ENCODE data around the gene GSN.
"Not testable (repeated sequence)": the region's sequence is repeated elsewhere in the genome, so short reads cannot be mapped to it uniquely, and the experiment has no call there.

The GSN gene

DNA sequence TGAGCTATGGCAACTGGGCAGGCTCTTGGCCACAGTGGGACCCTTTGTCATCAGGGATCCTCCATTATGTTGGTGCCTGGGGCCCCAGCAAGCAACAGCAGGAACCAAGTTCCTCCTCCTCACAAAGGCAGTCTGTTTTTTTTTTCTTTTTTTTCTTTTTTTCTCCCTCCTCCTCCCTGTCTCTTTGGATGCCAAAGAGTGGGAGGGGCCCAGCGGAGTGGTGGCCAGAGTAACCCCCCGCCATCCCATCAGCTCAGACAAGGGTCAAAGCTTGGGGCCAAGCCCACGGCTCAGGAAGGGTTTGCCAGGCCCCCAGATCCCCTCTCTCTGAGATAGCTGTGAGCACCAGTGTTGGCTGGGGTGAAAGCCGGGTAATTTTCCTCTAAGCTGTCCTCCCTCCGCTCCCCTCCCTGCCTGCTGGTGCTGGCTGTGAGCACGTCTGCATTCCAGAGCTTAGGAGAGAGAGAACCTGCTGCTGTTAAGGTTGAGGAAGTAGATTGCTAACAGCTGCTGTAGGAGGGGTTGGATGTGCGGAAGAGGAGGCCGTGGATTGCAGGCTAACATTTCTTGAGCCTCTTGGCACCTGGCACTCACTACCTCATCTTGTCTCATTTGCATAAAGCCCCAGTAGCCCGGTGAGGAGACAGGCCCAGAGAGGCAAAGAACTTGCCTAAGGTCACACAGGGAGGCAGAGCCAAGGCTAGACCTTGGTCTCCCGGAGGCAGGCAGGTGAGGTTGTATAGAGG, 21.2 kb downstream of the GSN start:
- DNase-seq: no peak

DNA sequence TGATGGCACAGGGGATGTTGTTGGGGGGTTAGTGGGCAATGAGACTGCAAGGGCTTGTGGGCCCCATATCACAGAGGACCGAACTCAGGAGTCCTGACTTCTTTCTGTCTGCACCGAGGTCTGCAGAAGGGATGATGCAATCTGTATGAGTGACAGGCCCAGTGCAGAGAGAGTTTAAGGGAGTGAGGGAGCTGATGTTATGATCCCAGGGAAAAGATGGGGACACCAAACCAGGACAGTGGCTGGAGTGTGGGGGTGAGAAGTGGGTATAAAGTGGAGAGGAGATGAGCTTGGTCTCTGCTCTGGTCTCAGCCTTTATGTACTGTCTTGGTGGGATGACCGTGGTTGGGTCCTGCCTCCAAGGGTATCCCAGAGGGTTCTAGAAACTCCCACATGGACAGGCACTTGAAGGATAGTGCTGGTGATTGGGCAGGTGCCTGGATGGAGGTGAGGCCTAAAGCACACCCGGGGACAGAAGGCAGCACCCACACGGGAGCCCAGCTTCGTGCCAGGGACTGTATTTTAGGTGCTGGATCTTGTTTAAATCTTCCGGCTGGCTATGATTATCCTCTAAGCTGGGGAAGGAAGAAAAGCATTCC, 21.9 kb downstream of the GSN start:
- no peak for DNase-seq

DNA sequence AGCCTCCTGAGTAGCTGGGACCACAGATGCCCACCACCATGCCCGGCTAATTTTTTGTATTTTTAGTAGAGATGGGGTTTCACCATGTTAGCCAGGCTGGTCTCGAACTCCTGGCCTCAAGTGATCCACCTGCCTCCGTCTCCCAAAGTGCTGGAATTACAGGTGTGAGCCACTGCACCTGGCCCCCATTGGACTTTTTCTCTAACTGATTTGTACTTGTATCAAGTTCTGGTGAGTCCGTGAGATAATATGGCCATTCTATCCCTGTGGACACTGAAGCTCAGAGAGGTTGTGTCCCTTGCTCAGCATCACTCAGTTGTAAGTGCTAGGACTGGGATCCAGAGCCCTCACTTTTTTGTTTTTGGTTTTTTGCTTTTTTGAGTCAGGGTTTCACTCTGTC, 23.6 kb downstream of the GSN start:
- DNase-seq: not testable (repeated sequence)

DNA sequence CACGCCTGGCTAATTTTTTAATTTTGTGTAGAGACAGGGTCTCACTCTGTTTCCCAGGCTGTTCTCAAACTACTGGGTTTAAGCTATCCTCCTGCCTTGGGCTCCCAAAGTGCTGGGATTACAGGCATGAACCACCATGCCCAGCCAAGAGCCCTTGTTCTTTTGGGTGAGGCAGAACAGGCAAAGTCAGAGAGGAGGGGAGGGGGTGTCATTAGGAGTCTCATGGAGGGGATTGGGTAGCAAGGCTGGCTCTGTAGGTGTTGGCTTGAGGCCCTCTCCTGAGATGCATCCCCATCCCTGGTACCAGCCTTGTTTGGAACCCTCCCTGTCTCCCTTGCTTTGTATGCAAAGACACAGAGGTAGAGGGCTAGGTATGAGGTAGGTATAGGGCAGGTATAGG, 24.1 kb downstream of the GSN start:
- no peak for DNase-seq

DNA sequence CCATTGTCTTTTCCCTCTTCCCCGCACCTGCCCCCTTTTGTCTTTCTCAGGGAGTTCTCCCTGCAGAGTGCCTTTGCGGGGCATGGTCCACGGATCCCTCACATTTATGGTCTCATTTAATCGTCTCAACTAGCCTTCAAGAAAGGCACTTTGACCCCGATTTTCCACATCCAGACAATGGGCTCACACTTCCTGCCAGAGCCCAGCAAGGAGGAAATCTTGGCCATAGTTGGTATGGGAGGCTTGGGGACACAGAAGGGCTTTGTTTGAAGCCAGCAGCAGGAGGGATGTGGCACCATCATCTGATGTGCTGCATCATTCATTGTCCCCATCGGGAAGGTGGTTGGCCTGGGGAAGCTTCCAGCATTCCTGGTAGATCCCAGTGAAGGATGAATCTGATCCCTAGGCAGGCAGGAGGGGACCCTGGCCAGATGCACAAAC, 24.9 kb downstream of the GSN start:
- no peak for DNase-seq

DNA sequence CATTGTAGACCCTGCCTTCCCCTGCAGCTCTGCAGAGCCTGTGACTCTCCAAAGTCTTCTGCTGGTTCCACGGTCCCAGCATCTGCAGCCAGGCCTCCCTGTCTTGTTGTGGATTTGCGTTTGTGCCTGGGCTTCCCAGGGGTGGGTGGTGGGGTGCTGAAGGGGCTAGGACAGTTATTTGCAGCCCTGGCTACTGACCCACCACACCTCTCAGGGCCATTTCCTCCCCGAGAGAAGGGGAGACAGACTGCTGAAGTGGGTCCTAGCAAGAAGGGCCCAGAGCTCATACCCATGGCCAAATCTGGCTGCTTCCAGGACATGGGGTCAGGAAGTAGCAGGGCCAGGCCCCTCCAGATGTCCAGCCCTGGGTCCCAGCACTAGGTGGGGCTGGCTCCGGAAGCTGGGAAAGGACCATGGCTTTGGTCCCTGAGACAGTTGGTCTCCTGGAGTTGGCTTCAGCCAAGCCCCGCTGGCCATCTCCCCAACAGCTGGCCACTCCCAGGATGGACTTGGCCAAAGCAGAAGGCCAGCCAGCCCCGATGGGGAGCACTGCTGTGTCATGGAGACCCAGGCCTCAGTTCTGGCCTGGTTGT, 26.3 kb downstream of the GSN start:
- no peak for DNase-seq

DNA sequence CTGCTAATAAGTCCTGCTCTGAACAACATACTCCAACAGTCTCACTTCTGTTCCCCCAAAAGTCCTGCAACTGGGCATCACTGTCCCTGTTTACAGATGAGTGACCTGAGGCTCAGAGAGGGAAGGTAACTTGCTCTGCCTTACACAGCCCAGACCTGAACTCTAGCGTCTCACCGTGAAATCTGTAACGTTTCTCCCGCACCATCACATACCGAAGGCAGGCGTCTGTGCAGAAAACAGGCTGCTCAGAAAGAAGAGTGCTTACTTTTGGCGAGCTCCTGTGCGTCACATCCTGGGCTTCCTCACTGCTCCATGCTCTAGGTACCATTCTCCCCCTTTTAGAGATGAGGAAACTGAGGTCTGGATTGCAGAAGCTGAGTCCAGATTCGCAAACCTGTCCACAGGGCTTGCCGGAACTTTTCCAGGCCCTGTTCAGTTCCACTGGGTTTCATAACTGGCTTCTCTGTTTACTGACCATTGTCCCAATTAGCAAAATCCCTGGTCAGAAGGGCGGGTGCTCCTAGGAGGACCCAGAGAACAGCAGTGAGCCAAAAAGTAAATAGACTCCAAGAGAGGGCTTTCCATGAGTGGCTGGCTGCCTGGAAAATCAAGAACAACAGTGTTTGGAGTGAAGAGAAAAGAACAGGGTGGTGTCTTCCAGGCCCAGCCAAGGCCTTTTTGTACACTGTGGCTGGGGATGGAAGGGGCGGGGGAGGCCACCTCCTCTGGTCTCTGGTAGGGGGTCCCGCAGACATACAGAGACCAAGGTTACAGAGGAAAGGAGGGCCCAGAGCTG, 27.1 kb downstream of the GSN start:
- DNase-seq: no peak

DNA sequence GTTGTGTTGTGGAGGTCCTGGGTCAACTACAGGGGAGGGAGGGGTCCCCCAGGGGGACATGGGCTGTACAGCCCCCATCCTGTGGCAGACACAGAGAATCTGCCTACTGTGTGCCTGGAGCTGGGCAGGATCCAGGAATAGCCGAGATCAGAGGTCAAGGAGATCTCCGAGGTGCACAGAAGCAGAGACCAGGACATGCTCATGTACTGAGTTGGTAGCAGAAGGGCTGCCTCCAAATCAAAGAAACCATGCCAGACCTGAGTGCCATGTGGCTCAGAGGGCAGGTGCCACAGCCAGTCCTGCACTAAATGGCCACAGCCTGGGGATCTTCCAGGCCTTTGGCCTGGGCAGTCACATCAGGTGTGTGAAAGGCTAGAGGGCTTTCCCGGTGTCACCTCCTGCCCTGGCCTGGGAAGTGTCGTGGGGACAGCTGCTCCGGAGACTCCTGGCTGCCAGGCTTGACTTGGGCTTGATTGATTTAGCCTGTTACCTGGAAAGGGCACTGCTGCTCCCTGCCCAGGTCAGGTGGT, 27.8 kb downstream of the GSN start:
- DNase-seq: no peak

DNA sequence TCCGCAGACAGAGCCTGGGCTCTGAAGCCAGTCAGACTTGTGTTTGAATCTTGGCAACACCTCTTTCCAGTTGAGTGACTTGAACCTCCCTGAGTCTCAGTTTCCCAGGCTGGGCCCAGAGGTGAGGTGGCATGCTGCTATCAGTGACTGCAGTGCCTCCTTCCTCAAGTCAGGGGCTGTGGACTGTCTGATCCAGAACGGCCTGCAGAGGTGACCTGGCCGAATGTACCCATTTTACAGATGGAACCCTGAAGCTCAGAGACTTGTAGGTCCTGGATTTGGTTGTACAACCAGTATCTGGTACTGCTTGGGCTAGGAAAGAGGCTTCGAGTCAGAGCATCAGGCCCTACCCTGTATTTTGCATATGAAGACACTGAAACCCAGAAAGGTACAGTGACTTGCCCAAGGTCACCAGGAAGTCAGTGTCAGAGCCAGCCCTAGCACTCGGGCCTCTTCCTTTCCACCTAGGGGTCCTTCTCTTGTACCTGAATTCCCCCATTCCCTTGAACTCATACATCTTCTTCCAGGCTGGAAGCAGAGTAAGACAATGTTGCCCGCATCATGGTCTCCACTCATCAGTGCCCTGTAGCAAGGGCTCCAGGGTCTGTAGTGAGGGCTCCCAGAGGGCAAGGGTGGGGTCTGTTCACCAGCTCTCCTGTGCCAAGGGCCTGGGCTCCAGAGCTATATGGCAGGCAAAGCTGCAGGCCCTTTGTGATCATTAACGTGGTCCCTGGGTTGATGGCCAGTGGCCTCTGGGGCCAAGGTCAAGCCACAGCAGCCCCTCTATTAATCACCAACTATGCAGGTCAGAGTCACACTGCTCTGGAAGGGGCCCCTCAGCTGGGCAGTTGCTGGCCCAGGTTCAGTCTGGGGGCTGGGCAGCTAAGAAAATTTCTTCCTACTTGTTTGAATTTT, 28.5 kb downstream of the GSN start:
- DNase-seq: no peak

DNA sequence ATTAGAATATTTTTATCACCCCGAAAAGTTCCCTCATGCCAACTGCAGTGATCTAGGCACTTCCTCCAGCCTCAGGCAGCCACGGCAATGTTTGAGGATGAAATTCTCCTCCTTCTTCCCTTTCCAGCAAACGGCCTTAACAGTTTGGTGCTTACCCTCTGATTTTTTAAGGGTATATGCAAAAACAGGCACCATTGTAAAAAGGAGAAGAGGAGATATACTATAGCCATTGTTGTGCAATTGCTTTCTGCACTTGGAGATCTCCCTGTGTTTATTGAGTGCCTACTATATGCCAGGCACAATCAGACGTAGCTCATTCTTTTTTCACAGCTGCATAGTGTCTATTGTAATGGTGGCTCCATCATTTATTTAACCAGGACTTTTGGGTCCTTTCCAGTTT, 29.4 kb downstream of the GSN start:
- peak; percentile 35 for DNase-seq

DNA sequence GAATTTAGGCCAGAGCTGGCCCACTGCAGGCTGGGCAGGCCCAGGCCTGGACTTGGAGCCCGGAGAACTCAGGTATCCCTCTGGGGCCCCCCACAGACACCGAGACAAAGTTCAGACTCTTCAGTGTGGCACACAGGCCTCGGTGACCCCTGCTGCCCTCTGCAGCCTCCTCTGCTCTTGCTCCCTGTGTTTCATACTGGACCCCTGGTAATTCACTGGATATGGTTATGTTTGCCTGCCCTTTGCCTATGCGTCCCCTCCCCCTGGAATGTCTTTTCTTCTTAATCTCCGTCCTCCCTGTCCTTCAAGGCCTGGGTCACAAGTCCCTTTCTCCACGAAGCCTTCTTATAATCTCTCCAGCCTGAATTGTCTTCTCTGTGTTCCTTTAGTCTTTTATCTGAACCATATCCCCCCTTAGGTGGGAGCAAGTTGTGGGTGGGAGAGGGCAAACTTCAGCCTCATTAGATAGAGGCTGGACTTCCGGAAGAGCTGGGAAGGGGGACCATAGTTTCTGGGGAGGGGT, 30.1 kb downstream of the GSN start:
- DNase-seq: no peak

DNA sequence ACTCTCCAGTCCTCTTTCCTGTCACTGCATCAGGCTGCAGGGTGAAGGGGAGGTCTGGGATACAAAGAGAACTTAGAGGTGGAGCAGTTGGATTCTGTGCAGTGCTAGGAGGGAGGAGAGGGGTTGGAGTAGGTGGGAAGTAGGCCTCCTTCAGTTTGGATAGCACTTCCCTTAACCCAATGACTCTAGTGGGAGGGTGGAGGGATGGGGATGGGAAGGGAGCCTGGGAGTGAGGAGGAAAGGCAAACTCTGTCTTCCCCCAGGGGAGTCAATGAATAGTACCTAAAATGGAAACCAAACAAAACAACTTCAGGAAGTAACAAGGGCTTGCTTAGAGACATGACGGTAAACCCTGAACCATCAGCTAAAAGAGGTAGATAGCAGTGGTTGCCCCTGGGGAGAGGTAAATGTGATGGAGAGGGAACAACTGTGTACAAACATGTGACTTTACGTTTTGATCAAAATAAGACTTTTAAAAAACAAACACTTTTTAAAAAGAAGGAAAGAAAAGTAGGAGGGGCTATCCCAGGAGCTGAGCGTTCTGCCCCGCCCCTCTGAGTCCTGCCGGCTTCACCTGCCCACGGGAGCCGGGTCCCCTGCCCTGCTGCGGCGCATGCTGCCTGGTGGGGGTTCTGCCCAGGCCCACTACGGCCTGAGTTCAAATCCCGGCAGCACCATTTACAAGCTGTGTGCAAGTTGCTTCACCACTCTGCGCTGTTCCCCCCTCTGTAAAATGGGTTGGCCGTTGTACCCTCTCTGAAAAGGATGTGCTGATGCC, 30.9 kb downstream of the GSN start:
- no peak for DNase-seq

DNA sequence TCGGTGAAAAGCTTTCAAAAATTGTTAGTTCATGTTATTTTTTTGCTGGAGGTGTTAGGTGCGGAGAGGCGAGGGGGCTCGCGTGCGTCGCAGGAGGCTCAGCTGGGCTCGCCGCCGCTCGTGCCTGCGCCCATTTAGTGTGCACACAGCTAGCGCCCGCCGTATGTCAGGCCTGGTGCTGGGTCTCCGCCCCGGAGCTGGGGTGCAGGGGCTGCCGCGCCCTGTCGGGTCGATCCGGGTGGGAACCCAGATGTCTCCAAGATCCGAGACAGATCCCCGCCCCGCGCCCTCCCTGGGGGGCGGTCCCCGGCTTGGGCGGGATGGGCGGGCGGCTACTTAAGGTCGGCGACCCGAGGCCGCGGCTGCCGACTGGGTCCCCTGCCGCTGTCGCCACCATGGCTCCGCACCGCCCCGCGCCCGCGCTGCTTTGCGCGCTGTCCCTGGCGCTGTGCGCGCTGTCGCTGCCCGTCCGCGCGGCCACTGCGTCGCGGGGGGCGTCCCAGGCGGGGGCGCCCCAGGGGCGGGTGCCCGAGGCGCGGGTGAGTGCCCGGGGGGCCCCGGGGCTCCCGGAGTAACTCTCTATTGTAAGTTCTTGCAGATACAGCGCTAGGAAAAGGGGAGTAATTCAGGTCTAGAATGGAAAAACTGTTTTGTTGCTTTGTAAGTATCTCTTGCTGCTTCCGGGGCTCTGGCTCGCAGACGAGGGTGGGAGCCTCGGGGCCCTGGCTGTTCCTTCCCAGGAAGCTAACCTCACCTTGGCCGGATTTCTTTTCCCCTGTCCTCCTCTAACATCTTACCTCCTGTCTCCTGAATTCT, 31.7 kb downstream of the GSN start:
- peak; percentile 70 for DNase-seq

DNA sequence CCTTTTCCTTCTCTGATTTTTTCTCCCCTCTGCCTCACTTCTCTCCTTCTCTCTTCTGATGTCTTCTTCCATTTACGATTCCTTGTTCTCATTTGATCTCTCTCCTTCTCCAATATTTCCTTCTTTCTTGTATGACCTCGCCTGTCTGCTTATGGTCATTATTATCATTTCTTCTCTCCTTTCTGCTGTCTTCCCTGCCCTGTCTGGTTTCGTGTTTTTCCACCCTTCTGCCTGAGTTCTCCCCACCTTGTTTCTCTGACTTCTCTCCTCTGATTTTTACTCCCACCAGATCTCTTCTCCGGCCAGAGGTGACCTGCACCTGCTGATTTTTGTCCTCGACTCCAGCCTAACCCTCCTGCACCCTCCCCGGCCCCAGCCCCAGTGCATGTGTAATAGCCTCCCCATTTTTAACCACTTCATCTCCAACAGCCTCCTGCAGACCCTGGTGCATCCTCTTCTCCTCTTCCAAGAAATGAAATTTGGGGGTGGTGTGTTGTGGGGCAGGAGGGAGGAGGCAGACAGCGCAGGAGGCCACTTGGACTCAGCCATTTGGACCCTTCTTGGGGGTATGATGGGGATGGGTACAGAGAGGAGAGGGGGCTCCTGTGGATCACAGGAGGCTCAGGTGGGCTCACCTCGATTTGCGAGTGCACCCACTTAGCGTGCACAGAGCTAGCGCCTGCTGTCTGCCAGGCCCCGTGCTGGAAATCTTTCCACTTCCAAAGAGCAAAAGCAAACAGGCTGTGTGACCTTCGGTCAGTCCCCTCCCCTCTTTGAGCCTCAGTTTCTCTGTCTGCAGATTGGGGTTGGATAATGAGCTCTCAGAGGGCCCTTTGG, 32.5 kb downstream of the GSN start:
- no peak for DNase-seq

DNA sequence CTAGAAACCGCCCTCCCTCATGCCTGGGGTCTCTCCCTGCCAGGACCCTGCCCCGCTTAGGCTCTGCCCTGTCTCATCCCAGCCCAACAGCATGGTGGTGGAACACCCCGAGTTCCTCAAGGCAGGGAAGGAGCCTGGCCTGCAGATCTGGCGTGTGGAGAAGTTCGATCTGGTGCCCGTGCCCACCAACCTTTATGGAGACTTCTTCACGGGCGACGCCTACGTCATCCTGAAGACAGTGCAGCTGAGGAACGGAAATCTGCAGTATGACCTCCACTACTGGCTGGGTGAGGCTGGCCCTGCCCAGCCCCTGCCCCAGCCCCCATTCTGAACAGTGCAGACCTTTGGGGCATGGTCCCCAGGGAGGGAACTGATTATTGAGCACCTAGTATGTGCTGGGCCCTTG, 33.9 kb downstream of the GSN start:
- DNase-seq: no peak

DNA sequence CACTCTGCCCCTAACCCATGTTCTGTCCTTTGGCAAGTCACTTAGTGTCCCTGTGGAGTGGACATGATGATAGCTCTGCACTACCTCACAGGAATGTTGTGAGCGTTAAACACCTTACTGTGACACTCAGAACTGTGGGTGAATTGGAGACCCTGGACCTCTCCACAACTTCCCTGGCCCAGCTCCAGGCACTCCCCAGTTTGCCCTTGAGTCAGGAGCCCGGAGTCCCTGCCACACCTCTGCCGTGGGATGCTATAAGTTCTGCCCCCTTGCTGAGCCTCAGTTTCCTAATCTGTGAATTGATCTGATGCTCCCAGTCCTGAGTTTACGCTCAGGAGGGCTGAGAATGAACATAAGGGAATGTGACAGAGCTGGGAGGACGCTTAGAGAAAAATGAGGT, 34.4 kb downstream of the GSN start:
- no peak for DNase-seq

DNA sequence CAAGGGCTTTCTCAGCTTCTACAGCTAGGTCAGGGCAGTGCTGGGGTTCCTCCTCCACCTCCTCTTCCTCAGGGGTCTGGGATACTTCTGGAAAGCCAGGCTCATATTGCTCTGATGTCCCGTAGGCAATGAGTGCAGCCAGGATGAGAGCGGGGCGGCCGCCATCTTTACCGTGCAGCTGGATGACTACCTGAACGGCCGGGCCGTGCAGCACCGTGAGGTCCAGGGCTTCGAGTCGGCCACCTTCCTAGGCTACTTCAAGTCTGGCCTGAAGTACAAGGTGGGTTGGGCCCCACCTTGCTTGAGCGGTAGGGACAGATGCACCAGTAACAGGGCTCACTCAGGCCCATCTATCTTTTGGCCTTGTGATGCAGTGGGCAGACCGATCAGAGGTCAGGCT, 34.8 kb downstream of the GSN start:
- no peak for DNase-seq

DNA sequence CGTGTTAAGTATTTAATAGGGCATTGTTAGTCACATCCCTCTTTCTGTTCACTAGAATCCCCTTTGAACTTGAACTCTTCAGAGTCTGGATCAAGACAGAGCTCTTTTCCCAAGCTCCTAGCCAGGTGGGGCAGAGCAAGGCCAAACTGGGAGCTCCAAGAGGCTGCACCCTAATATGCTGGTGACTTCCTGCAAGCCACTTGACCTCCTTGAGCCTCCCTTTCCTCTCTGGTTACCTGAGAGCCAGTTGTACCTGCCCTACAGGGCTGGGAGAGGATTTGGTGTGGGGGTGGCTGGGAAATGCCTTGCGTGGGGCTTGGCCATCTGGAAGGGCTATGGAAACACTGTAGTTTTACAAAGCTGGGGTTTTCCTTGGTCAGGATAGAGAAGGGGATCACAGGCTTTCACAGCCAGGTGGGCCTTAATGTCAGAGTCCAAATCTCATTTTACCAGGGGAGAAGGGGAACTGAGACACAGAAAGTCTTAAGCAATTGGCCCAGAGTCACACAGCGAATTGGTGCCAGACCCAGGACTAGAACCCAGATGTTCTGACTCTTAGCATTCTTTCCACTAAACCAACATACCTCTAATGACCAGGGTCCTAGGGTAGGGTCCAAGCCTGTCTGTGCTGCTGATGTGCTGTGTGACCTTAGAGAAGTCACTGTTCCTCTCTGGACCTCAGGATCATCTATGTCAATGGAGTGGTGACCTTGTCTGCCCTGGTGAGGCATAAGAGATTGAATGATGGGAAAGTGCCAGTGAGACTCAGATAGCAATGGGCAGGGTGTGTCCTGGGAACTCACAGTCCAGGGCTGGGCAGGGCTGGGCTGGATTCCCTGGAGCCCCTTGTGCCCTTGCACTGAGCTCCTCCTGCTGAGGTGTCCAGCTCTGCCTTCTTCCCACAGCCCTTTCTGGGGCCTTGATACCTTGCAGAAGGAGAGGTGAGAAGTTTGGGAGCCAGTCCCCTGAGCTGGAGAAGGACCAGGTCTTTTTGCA, 35.8 kb downstream of the GSN start:
- no peak for DNase-seq

All from hematopoietic multipotent progenitor cell treated with erythropoietin and hydrocortisone succinate and interleukin-3 and kit ligand, for 6 days (in vitro differentiated cells).